Iris pigment epithelial cell (primary cell): ENCODE measurements around the gene RAB3A.

Source experiments
- DNase-seq: peaks from one replicate; pipeline ENCODE4 v3.0.0-alpha.2; 2011; ENCODE audit warnings: low read depth

Gene RAB3A, protein sequence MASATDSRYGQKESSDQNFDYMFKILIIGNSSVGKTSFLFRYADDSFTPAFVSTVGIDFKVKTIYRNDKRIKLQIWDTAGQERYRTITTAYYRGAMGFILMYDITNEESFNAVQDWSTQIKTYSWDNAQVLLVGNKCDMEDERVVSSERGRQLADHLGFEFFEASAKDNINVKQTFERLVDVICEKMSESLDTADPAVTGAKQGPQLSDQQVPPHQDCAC

DNA sequence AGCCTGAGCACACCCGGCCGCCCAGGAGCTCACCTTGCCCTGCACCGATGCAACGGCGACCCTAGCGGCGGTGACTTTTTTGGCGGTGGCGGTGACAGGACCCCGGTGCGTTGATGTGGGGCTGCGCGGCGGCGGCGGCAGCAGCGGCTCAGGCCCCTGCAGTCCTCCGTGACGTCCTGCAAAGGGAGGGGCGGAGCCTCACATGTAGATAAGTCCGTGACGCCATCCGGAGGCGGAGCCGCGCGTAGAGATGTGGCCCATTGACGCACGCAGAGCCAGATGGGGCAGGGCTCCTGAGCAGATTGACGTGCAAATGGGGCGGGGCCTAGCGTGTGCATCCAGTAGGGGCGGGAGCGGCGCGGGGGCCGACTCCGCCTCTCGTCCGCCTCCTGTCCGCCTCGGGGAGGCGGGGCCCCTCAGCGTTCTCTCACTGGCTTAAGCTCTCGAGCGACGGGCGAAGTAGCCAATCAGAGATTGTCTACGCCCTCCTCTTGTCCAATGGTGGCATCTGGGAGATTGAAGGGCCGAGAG, at the start of gene RAB3A:
Gene RAB3A (minus strand): TSS at position 180 of the 531 bp plus-strand sequence. CDS start 1,302 bp downstream, outside the sequence.
- DNase-seq = peak; percentile 100

DNA sequence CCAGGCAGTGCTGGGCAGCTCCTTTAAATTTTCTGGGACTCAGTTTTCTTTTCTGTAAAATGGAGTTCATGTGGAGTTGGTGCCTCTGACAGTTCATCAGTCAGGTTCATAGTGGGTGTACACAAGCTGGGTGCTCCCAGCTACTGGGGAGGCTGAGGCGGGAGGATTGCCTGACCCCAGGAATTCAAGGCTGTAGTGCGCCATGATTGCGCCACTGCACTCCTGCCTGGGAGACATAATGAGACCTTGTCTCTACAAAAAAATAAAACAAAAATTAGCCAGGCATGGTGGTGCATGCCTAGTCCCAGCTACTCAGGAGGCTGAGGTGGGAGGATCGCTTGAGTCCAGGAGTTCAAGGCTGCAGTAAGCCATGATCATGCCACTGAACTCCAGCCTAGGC, 49.3 kb upstream of the RAB3A start:
- DNase-seq = no peak

DNA sequence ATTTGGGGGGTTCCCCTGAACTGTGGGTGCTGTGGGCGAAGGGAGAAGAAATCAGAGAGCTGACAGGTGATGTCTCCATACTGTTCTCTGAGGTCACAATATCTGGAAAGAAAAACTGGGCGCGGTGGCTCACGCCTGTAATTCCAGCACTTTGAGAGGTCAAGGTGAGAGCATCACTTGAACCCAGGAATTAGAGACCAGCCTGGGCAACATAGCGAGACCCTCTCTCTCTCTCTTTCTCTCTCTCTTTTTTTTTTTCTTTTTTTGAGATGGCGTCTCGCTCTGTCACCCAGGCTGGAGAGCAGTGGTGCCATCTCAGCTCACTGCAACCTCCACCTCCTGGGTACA, 48.5 kb upstream of the RAB3A start:
- DNase-seq = no peak

DNA sequence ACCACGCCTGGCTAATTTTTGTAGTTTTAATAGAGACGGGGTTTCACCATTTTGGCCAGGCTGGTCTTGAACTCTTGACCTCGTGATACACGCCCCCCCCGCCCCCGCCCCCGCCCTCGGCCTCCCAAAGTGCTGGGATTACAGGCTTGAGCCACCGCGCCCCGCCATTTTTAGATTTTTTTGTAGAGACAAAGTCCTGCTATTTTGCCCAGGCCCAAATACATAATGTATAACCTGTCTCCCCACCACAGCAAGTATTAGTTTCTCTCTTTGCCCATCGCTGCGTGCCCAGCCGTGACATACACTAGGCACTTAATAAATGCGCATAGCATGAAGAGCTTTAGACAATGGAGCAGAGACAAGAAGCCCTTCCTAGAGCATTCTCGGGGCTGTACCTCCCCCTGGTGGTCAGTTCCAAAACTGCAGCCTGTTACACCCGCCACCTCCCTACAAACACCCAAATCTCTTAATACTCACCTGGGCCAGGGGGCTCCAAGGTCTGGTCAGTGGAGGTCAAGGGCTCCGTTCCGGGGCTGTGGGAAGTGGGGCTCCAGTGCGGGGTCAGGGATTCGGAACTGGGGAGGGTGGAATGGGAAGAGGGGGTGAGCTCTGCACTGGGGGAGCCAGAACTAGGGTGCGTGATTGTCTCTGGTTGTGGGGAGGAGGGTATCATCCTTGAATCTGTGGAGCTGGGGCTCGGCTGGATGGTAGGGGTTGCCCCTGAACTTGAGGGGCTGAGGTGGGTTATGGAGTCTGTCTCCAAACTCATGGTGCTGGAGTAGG, 47.9 kb upstream of the RAB3A start:
- peak; percentile 54 for DNase-seq

DNA sequence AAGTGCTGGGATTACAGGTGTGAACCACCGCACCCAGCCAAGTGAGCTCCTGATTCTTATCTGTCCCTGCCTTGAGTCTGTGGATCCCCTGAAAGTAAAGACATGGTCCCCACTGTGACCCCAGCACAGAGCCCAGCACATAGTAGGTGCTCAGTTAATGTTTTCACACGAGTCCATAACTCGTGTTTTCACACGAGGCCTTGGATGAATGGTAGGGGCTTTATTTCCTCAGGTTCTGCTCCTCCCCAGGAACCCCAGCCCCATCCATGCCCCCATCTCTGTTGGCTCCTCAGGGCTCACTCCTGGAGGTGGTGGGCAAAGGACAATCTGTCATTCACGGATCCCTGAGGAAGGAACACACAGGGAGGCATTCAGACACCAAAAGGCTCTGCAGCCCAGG, 46.0 kb upstream of the RAB3A start:
- DNase-seq = no peak

DNA sequence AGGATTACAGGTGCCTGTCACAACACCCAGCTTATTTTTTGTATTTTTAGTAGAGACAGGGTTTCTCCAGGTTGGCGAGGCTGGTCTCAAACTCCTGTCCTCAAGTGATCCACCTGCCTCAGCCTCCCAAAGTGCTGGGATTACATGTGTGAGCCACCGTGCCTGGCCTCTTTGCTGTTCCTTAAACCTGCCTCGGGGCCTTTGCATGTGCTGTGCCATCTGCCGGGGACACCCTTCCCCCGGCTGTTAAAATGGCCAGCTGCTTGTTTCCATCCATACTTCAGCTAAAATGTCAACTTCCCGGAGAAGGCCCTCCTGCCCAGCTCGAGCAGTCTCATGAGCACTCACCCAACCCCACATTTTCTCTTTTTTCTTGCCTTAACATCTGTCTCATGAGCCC, 41.5 kb upstream of the RAB3A start:
- no peak for DNase-seq

DNA sequence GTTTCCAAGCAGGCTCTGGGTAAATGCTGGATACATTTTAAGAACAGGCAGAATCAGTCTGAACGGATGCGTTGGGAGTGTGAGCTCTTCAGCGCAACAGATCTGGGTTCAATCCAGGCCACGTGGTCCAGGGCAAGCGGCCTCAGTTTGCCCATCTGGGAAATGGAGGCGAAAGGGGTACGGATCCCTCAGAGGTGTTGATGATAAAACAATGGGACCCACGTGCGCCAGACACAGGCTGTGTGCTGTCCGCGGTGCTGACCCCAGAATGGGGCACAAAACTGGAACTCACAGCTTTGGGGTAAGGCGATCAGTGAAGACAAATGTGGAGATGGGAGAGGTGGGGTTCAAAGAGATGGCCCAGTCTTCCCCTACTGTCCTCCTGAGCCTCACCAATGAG, 35.5 kb upstream of the RAB3A start:
- DNase-seq = no peak

DNA sequence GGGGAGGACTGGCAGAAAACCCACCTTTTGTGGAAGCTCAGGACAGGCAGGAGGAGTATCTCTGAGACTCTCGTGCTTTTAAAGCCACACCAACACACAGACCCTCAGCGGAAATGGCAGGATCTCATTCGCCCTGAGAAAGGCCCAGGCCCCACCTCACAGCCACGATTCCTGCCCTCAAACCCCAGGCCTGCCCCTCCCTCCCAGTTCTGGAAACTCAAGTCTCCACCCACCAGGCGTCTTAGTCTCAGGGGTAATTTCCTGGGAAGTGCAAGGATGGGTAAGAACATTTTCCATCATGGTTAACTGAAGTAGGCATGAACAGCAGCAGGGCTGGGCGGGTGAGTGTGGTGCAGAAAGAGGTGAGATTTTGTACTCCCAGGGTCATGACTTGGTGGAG, 30.4 kb upstream of the RAB3A start:
- DNase-seq = no peak

DNA sequence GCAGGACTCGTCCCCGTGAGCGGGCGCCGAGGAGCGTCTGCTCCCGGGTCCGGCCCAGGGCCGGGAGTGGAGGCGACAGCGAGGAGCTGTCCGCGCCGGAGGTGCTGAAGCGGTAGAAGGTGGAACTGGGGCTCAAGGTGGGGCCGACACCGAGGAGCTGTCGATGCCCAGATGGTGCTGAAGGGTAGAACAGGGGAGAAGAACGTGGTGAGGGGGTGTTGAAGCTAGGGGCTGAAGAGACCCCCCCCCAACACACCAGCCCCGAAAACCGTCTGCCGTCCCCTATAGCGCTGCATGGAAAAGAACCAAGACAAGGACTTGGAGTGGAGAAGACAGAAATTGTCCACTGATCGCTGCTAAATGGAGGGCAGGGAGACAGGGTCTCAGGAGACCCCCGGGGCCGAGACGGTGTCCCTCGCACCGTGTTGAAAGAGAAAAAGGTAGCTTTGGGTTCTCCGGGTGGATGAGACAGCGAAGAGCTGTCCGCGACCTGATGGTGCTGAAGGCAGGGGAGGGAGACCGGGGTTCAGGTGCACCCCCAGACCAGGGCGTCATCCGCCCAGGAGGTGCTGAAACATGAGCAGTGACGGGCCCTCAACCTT, 29.5 kb upstream of the RAB3A start:
- DNase-seq = no peak

DNA sequence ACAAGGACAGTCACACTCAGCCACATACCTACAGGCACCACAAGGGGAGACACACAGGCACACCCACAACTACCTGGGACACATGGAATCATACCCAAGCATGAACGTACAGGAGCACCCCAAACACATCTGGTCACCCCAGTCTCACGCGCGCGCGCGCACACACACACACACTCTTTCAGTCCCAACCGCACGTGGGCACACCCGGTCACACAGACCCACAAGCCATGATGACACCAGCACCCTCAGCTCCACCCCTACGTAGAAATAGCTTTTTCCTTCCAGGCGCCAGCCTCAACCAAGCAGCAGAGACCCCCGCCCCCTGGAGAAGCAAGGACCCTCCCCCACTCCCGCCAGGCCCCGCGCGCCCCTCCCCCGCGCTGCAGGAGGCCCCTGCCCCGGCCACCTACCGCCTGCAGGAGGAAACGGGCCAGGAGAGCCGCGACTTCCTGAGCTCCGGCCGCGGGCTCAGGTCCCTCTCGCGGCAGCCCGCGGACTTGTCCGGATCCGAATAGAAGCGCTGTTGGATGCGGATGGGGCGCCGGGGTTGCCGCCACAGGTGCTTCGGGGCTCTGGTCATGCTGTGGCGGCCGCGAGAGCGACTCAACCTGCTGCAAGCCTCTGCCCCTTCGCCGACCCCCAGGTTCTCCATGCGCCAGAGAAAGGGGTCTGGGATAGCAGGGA, 28.8 kb upstream of the RAB3A start:
- no peak for DNase-seq

DNA sequence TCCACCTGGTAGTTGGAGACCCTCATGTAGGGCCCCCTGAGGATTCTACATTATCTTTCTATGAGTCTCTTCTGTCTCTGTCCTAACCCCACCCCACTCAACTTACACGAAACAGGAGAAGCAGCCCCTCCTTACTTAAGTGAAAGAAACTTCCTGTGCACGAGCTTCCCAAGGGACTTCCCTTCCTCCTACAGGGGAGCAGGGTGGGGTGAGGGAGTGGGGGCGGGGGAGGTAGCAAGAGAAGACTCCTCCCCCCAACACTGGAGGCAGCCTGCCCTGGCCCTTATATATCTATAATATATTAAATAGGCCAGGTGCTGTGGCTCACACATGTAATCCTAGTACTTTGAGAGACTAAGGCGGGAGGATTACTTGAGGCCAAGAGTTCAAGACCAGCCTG, 27.9 kb upstream of the RAB3A start:
- DNase-seq = no peak

DNA sequence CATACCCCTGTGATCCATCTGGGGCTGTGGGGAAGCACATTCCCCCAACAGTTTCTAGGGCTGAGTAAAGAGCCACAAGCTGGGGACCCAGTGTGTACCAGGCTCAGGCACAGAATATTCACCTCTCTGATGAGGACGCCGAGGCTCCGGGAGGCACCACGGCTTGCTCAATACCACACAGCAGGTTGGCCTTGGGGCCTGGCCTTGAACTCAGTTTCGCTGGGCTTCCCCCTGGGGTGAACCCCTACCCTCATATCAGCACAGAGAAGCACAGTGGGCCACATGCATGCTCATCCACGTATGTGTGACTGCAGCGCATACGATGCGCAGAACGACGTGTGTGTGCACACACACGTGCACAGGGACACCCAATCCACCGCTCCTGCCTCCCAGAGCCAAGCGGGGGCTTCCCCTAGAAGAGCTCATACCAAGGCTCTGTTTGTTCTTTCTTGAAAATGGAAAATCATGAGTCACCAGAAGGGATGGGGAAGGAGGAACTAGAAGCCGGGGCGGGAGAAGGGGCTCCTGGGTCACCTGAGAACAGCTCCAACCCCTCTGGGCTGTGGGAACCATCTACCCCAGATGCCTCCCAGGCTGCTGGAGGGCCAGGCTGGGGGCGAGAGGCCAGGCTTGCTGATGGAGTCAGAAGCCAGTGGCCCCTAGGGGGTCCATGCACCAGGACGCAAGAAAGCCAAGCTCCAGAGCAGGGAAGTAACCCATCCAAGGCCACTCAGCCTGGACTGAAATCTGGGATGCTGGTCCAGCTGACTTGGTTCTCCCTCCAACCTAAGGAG, 27.3 kb upstream of the RAB3A start:
- DNase-seq = no peak

DNA sequence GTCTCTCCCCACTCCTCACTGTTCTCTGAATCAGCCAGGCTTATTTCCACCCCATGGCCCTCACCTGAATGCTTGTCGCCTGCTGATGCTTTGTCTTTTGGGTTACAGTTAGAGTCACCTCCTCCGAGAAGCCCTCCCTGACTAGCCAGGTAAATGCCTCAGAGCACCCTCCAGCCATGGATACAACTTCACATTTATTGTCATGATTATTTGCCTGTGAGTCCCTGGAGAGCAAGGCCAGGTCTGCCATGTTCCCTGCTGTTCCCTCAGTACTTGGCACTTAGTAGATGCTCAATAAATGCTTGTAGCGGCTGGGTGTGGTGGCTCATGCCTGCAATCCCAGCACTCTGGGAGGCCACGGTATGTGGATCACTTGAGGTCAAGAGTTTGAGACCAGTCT, 26.1 kb upstream of the RAB3A start:
- DNase-seq = no peak

DNA sequence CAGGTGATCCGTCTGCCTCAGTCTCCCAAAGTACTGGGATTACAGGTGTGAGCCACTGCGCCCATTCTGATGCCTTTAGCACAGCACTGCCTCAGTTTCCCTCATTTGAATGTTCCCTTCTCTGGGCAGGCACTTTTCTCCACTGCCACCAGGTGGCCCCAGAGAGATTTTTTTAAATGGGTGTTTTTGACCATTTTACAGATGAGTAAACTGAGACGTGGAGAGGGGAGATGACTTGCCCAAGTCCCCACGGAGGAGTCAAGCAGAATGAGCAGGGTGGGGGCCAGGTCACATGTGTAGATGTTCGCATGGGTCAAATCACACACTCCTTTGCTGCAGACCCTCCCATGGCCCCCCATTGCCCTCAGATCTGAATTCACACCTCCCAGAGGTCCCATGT, 25.6 kb upstream of the RAB3A start:
- no peak for DNase-seq

DNA sequence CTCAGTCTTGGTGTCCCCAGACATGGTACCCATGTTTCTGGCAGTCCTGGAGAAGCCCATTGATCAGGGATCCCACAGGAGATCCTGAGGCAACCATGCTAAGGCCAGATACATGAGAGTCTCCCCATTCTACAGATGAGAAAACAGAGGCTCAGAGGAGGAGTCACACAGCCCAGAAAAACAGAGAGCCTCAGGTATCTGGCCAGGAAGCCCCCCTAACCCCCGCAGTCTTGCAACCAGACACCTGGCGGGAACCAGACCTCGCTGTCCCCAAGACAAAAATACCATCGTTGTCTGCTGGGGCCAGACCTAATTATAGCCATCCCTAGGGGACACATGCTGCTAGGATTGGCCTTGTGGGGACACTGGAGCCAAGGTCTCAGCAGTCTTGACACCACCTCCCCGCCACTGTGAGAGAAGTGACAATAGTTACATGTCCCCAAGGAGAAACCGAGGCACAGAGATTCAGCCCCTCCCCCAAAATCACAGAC, 24.0 kb upstream of the RAB3A start:
- DNase-seq = no peak

DNA sequence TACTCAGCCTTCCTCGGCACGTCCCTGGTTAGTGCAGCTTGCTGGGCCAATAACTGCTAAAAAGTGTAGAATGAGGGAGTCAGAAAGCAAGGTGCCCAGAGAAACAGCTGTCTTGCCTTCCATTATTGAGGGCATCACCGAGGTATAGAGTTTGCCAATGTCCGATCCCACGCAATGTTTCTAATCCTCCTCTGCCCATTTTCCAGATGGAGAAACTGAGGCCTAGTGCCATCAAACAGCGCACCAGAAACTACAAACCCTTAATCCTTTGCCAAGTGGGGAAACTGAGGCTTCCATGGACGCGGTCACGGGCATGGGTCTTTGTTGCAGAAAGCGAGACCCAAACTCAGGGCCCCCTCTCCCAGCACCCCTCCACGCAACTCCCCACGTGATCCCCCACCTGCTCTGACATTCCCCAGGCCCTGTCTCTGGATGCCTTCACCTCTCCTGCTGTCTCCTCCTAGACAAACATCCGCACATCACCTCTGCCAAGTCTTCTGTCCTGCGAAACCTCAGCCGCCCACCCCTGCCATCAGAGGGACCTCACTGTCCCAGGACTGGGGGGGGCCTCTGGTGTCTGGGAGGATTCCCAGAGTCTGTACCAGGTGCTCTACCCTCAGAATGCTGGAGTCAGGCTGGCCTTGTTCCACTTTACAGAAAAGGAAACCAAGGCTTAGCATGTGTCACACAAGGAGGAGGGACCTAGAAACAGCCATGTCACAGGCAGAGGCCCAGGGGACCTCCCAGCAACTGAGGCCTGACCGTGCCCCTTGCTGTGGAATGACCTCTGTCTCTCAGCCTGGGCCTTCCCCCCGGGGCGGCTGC, 23.3 kb upstream of the RAB3A start:
- no peak for DNase-seq

DNA sequence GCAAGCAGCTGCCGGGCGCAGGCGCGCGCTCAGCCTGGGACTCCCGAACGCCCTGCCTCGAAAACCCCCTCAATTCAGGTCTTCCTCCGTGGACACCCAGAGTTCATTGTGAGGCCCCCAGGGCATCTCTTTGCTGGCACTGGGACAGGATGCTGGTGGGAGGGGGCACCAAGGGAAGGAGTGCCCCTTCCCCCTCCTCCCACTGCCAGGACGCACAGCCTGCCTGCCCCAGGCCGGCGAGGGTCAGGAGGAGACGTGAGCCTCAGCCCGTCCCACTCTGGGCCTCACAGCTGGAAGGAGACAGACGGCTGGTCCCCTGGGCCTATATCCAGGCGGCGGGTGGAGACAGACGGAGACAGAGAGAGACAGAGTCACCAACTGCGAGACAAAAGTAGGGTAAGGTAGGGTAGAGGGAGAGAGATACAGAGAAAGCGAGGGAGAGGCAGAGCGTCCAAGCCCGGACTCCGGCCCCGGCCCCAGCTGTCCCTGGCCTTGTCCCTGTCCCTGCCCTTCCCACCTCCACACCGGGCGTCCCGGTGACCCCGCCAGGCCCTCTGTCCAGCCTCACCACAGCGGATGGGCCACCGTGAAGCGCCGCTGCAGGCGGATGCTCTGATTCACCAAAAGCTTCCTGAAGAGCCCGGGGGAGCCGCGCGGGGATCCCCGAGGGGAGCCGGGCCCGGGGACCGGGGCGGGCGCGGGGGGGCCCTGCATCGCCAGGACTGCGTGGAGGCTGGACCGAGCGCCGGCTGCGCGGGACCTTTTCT, 22.0 kb upstream of the RAB3A start, which contains the start of gene PDE4C:
Gene PDE4C (minus strand): TSS at position 737 of the 767 bp plus-strand sequence. CDS start 23 bp downstream, at position 714.
- peak; percentile 22 for DNase-seq

DNA sequence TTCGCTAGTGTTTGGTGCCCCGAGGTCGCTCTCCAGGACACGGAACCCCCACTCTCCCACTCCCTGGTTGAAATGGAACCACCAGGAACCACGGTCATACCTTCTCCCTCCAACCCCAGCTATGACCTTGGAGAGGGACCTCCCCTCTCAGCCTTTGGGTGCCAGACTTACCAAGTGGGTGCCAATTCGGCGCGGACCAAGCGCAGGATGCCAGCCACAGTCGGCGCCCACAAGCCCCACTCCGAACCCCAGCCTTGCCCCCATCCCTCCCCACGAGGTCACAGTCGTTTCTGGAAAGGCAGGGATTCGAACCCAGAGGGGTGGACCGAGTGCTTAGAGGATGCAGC, 21.5 kb upstream of the RAB3A start:
- peak; percentile 5 for DNase-seq

DNA sequence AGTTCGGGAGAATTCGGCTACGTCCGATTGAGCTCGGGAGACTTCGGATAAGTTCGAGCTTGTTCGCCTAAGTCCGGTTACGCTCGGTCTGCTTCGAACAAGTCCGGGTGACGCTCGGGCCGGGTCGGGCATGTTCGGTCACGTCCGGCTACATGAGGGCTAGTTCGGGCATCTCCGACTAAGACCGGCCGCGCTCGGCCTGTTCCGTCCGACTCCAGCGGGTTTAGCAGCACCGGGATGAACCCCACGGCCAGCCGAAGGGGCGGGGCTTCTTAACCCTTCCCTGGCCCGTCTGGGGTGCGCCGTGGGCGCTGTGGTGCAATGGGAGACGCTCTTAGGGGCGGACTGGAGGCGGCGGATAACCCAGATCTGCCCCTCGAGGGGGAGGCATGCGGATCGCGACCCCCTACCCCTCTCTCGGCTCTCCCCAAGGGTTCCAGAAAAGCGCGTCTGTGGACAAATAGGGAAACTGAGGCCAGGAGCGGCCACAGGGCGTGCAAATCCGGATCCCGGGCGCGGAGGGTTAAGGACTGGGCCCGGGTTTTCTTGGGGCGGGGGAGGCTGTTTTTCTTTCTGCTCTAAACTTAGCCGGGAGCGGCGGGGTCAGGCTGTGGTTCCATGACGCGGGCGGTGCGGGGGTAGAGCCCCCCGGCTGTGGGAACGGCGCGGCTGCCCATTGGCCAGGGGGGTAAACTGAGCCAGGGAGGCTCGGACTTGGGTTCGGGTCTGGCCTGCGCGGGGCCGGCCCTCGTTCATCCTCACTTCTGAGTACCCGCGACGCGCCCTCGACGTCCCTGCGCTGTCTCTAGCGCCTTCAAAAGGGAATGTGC, 20.9 kb upstream of the RAB3A start:
- DNase-seq = peak; percentile 99
